GM04503 (cell line): ENCODE results near the gene RBFOX2.
A peak's percentile ranks its signal among the peaks of the same experiment; 100 is the strongest.

ENCODE experiments used
- DNase-seq: peaks from one replicate; pipeline ENCODE4 v3.0.0-alpha.2; 2012; ENCODE audit warnings: low read depth

RBFOX2 gene

GRCh38 chr22:35928285-35928798 is 100.3 kb downstream of the RBFOX2 start:
- DNase-seq: no peak

GRCh38 chr22:35923026-35923425 is 105.6 kb downstream of the RBFOX2 start:
- DNase-seq: no peak

- DNase-seq: peak; percentile 79
These were observed 106.8 kb downstream of the RBFOX2 start for GRCh38 chr22:35921777-35922176.

GRCh38 chr22:35921044-35921443 is 107.6 kb downstream of the RBFOX2 start:
- DNase-seq: no peak

- no peak for DNase-seq
These were observed 109.6 kb downstream of the RBFOX2 start for GRCh38 chr22:35919002-35919542.

- DNase-seq: no peak
These were observed 110.2 kb downstream of the RBFOX2 start for GRCh38 chr22:35918456-35918855.

- DNase-seq: no peak
These were observed 111.0 kb downstream of the RBFOX2 start for GRCh38 chr22:35917651-35918050.

- DNase-seq: no peak
These were observed 113.1 kb downstream of the RBFOX2 start for GRCh38 chr22:35915477-35916013.

GRCh38 chr22:35914665-35915476 is 113.8 kb downstream of the RBFOX2 start:
- DNase-seq: peak; percentile 81

GRCh38 chr22:35914357-35914664 is 114.3 kb downstream of the RBFOX2 start:
- no peak for DNase-seq

- DNase-seq: no peak
These were observed 114.7 kb downstream of the RBFOX2 start for GRCh38 chr22:35913925-35914324.

GRCh38 chr22:35912658-35913057 is 116.0 kb downstream of the RBFOX2 start:
- DNase-seq: no peak

GRCh38 chr22:35911877-35912276 is 116.7 kb downstream of the RBFOX2 start:
- no peak for DNase-seq

- DNase-seq: no peak
These were observed 117.7 kb downstream of the RBFOX2 start for GRCh38 chr22:35910926-35911325.

- no peak for DNase-seq
These were observed 118.4 kb downstream of the RBFOX2 start for GRCh38 chr22:35910003-35910769.

- no peak for DNase-seq
These were observed 122.7 kb downstream of the RBFOX2 start for GRCh38 chr22:35905894-35906293.

- DNase-seq: no peak
These were observed 123.9 kb downstream of the RBFOX2 start for GRCh38 chr22:35904752-35905151.

- no peak for DNase-seq
These were observed 124.3 kb downstream of the RBFOX2 start for GRCh38 chr22:35904336-35904692.

GRCh38 chr22:35903571-35904335 is 124.9 kb downstream of the RBFOX2 start:
- DNase-seq: no peak

GRCh38 chr22:35900483-35901168 is 128.0 kb downstream of the RBFOX2 start:
- no peak for DNase-seq

- DNase-seq: no peak
These were observed 128.9 kb downstream of the RBFOX2 start for GRCh38 chr22:35899736-35900135.
